GM12878 (cell line): ENCODE data around the gene FAP. TPM values are rescaled to one million over a fixed set of nuclear protein-coding genes. Genes with fewer than 3 reads are reported as not detected.

ENCODE experiments used
- ATAC-seq: fragments of 200-7000 bp; cut with Tn5 transposase; 3 replicates; pipeline ENCODE4 v1.9.1; 2020; ENCODE audit warnings: mild to moderate bottlenecking, moderate library complexity
- BruUV-seq: library from RNA; stranded (reverse); fragments of 400-500 nt; replicated peaks from 2 replicates; lab custom pipeline; 2021; lab: Mats Ljungman, UMichigan
- CTCF ChIA-PET: fragments of 300-600 bp; sonication (Branson Sonifier 250); formaldehyde crosslinking; extraction: SDS; loops from one replicate; lab custom pipeline; 2021; ENCODE audit warnings: inconsistent platforms; lab: Yijun Ruan, JAX
- POLR2A ChIA-PET: fragments of 350-600 bp; formaldehyde crosslinking; extraction: SDS; loops from one replicate; lab custom pipeline; 2021; ENCODE audit warnings: inconsistent platforms; lab: Charles Lee
- RAD21 ChIA-PET: fragments of 300-600 bp; sonication (Branson Sonifier 250); formaldehyde crosslinking; loops from one replicate; lab custom pipeline; 2023; ENCODE audit warnings: antibody characterized with exemption; ENCODE audit not compliant: unreplicated experiment; lab: Charles Lee
- SMC1A ChIA-PET: fragments of 300-600 bp; sonication (Branson Sonifier 250); formaldehyde crosslinking; loops from one replicate; lab custom pipeline; 2023; ENCODE audit not compliant: unreplicated experiment, uncharacterized antibody; lab: Charles Lee
- DNase-seq: peaks from one replicate; pipeline ENCODE4 v3.0.0-alpha.2; 2011; ENCODE audit warnings: low read depth, low spot score
- FAIRE-seq: peaks from 3 replicates; lab custom pipeline; 2011; peaks lifted over from hg19 to GRCh38; lab: Jason Lieb, UNC
- H2AFZ ChIP-seq: 2 replicates; pipeline ENCODE4 v1.6.0; 2011; ENCODE audit warnings: low read depth, low read length, control low read depth; ENCODE audit not compliant: control insufficient read depth
- H3K27ac ChIP-seq: 2 replicates; pipeline ENCODE4 v1.5.1; 2011; ENCODE audit warnings: control low read depth; ENCODE audit not compliant: control insufficient read depth, insufficient read depth
- H3K27me3 ChIP-seq, 2 experiments: replicated peaks in 1 of 2; 2 replicates each; pipeline versions ENCODE4 v1.6.0 to v1.6.1; 2011; ENCODE audit warnings: low read length in 1 of 2; ENCODE audit not compliant: control insufficient read depth in 2 of 2, insufficient read depth in 2 of 2
- H3K36me3 ChIP-seq, 2 experiments: 2 replicates each; pipeline ENCODE4 v1.5.1; 2011; ENCODE audit warnings: low read length in 1 of 2; ENCODE audit not compliant: control insufficient read depth in 2 of 2, insufficient read depth in 2 of 2
- H3K4me1 ChIP-seq: 2 replicates; pipeline ENCODE4 v1.6.1; 2011; ENCODE audit warnings: mild to moderate bottlenecking, low read length, moderate library complexity, mixed read lengths; ENCODE audit not compliant: control insufficient read depth, insufficient read depth
- H3K4me2 ChIP-seq: 2 replicates; pipeline ENCODE4 v1.6.0; 2011; ENCODE audit warnings: control low read depth; ENCODE audit not compliant: control insufficient read depth, insufficient read depth
- H3K4me3 ChIP-seq: fragments of 200-600 bp; sonication (generic); 2 replicates; pipeline ENCODE4 v1.5.1; 2016
- H3K79me2 ChIP-seq: 2 replicates; pipeline ENCODE4 v1.6.0; 2011; ENCODE audit warnings: low read length; ENCODE audit not compliant: control insufficient read depth, insufficient read depth
- H3K9ac ChIP-seq: 2 replicates; pipeline ENCODE4 v1.8.0; 2011; ENCODE audit warnings: low read length, control low read depth, mixed read lengths; ENCODE audit not compliant: control insufficient read depth, insufficient read depth
- H3K9me3 ChIP-seq: replicated peaks from 3 replicates; pipeline ENCODE4 v1.5.1; 2011; ENCODE audit warnings: mild to moderate bottlenecking, low read length; ENCODE audit not compliant: control insufficient read depth, insufficient read depth
- H4K20me1 ChIP-seq: 2 replicates; pipeline ENCODE4 v1.6.0; 2011; ENCODE audit not compliant: control insufficient read depth, insufficient read depth
- ATF2 ChIP-seq: IDR thresholded peaks from 2 replicates; pipeline ENCODE4 v1.6.1; 2012; ENCODE audit warnings: low read length, inconsistent platforms
- EED ChIP-seq: sonication (generic); IDR thresholded peaks from 2 replicates; pipeline ENCODE4 v1.6.1; 2016; ENCODE audit warnings: antibody characterized with exemption, low read depth
- EP300 ChIP-seq, 2 experiments: fragments of 150-350 bp in 1 of 2; IDR thresholded peaks; 2 replicates each; pipeline ENCODE4 v1.6.1; 2011 to 2012; ENCODE audit warnings: low read depth in 2 of 2, low read length in 2 of 2, borderline replicate concordance in 1 of 2, improper control_type of control experiment in 1 of 2, inconsistent platforms in 1 of 2; ENCODE audit not compliant: control insufficient read depth in 1 of 2
- KAT2A ChIP-seq: conservative IDR thresholded peaks from 2 replicates; pipeline ENCODE4 v1.6.1; 2011; ENCODE audit warnings: low read depth, low read length; ENCODE audit not compliant: control insufficient read depth
- NR2C1 ChIP-seq: fragments of 450-650 bp; IDR thresholded peaks from 2 replicates; pipeline ENCODE4 v1.6.1; 2017; ENCODE audit warnings: antibody characterized with exemption, mild to moderate bottlenecking, moderate library complexity
- RCOR1 ChIP-seq: conservative IDR thresholded peaks from 2 replicates; pipeline ENCODE4 v1.6.1; 2012; ENCODE audit warnings: low read depth, low read length, improper control_type of control experiment
- SIN3A ChIP-seq: IDR thresholded peaks from 2 replicates; pipeline ENCODE4 v1.6.1; 2012; ENCODE audit warnings: low read depth, low read length, improper control_type of control experiment
- TBL1XR1 ChIP-seq: IDR thresholded peaks from 2 replicates; pipeline ENCODE4 v1.6.1; 2012; ENCODE audit warnings: low read depth, low read length, improper control_type of control experiment
- USF1 ChIP-seq: IDR thresholded peaks from 2 replicates; pipeline ENCODE4 v1.6.1; 2011; ENCODE audit warnings: borderline replicate concordance, low read depth, mild to moderate bottlenecking, moderate library complexity, mixed read lengths, low read length; ENCODE audit not compliant: insufficient read depth; ENCODE audit errors: extremely low read length
- USF2 ChIP-seq: IDR thresholded peaks from 2 replicates; pipeline ENCODE4 v1.6.1; 2011; ENCODE audit warnings: low read depth, low read length, improper control_type of control experiment, borderline replicate concordance
- WGBS: methylation state at CpG from one replicate; pipeline ENCODE4 v1.1.6; 2016; ENCODE audit warnings: low lambda C conversion rate; ENCODE audit not compliant: insufficient replicate concordance, insufficient coverage; ENCODE audit errors: missing lambda C conversion rate; 5-methylcytosine and 5-hydroxymethylcytosine counted together
- in situ Hi-C: fragments of 300-500 bp; cut with MboI; formaldehyde crosslinking; loops from 9 replicates; pipeline ENCODE4 v1.14.3; 2018; ENCODE audit warnings: mixed read lengths
- intact Hi-C: fragments of 100-400 bp; cut with micrococcal nuclease; formaldehyde crosslinking; loops from one replicate; pipeline ENCODE4 v1.14.2; 2022; ENCODE audit not compliant: unreplicated experiment
- polyA plus RNA-seq, 11 experiments: library from polyadenylated mRNA; depleted of rRNA in 4 of 11; unstranded in 6 of 11; stranded (reverse) in 5 of 11; fragments of >200 nt; fragmentation: Nextera tagmentation in 4 of 11; fragmentation: Illumina TruSeq in 1 of 11; extraction: Ambion mirVana in 4 of 11; extraction: Trizol in 1 of 11; gene quantifications; 1 replicate in 1 of 11; 2 replicates in 10 of 11; pipeline versions ENCODE4 v1.2.1 to v1.2.3, GENCODE V29; 2011 to 2016; ENCODE audit warnings: inconsistent platforms in 2 of 11, missing spikeins in 2 of 11, low read depth in 1 of 11
- total RNA-seq, 4 experiments: library from RNA; depleted of rRNA in 3 of 4; stranded (reverse); fragments of >200 nt in 3 of 4; fragmentation: Illumina TruSeq in 1 of 4; extraction: Trizol in 1 of 4; gene quantifications; 2 replicates each; pipeline versions ENCODE4 v1.2.1 to v1.2.3, GENCODE V29; 2013 to 2021
- TF ChIP-seq, protein P1 (sequence below): IDR thresholded peaks from 2 replicates; pipeline ENCODE4 v1.6.1; 2012; ENCODE audit warnings: mild to moderate bottlenecking, low read depth, low read length
- TF ChIP-seq, protein P2 (sequence below): IDR thresholded peaks from 2 replicates; pipeline ENCODE4 v1.6.1; 2012; ENCODE audit warnings: low read depth, low read length, improper control_type of control experiment

FAP gene
- total and polyA plus RNA-seq, 10 of the 15 experiments (the other 5 are each of a cell fraction or from before 2014, with no cell fraction given) = 0.16 TPM; not detected in 9

DNA sequence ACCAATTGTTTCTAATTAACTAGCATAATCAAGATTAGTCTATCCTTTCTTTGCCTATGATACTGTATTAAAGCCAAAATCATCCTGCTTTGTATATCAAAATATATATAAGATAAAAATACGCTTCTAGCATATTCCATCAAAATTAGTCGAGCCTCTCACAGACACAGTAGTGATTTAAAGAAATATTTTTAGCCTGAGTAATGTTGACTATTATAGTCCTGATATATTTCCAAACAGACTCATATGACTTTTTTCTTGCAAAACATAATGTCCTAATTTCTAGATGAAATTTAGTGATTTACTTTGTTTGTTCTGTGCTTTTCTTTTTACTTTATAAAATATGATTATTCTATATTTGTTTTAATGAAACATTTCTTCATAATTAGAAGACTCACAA, 30.9 kb downstream of the FAP start:
- 0% methylated on average over 2 of the region's 2 CpGs for WGBS
- no peak for DNase-seq
- Histone ChIP-seq H3K4me1 (no peaks in the 10 kb centered on the region), H3K4me3 (no peak overlapping the region), H3K79me2 (no peaks in the 10 kb centered on the region), H3K4me2 (no peak overlapping the region), H3K27ac (no peak overlapping the region), H3K36me3 (no peaks in the 10 kb centered on the region), H2AFZ (no peak overlapping the region), H3K9ac (no peak overlapping the region), H3K9me3 (no peaks in the 10 kb centered on the region), H3K27me3 (no peaks in the 10 kb centered on the region), H4K20me1 (no peaks in the 10 kb centered on the region)
- ChIA-PET SMC1A (no interaction called here), POLR2A (no interaction called here), RAD21 (no interaction called here), CTCF (interaction anchor here (2.9 to 13.2 kb wide), 2 partner anchors 9 to 86 kb away, joined by 12 to 228 read pairs; no protein-coding TSS in a partner anchor)
- no TSS peak for BruUV-seq
- no peak for ATAC-seq
- in situ Hi-C loops (no loop called here), intact Hi-C loops (loop anchor here (10.0 kb wide), 1 partner anchor 582 kb away; no protein-coding TSS in a partner anchor)
- FAIRE-seq = no peak
- TF ChIP-seq SIN3A (no peak), ATF2 (no peak), RCOR1 (no peak), NR2C1 (no peak), USF1 (no peak), EED (no peak), TBL1XR1 (no peak), USF2 (no peak), KAT2A (no peak), EP300 (IDR thresholded peaks at IDR 0.05; ENCODE audit: borderline replicate concordance in 1 of 2, control insufficient read depth in 1 of 2, low read depth in 2 of 2, low read length in 2 of 2) (no peak)
- TF ChIP-seq, protein P1, sequence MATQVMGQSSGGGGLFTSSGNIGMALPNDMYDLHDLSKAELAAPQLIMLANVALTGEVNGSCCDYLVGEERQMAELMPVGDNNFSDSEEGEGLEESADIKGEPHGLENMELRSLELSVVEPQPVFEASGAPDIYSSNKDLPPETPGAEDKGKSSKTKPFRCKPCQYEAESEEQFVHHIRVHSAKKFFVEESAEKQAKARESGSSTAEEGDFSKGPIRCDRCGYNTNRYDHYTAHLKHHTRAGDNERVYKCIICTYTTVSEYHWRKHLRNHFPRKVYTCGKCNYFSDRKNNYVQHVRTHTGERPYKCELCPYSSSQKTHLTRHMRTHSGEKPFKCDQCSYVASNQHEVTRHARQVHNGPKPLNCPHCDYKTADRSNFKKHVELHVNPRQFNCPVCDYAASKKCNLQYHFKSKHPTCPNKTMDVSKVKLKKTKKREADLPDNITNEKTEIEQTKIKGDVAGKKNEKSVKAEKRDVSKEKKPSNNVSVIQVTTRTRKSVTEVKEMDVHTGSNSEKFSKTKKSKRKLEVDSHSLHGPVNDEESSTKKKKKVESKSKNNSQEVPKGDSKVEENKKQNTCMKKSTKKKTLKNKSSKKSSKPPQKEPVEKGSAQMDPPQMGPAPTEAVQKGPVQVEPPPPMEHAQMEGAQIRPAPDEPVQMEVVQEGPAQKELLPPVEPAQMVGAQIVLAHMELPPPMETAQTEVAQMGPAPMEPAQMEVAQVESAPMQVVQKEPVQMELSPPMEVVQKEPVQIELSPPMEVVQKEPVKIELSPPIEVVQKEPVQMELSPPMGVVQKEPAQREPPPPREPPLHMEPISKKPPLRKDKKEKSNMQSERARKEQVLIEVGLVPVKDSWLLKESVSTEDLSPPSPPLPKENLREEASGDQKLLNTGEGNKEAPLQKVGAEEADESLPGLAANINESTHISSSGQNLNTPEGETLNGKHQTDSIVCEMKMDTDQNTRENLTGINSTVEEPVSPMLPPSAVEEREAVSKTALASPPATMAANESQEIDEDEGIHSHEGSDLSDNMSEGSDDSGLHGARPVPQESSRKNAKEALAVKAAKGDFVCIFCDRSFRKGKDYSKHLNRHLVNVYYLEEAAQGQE = no peak
- TF ChIP-seq, protein P2, sequence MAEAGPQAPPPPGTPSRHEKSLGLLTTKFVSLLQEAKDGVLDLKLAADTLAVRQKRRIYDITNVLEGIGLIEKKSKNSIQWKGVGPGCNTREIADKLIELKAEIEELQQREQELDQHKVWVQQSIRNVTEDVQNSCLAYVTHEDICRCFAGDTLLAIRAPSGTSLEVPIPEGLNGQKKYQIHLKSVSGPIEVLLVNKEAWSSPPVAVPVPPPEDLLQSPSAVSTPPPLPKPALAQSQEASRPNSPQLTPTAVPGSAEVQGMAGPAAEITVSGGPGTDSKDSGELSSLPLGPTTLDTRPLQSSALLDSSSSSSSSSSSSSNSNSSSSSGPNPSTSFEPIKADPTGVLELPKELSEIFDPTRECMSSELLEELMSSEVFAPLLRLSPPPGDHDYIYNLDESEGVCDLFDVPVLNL = no peak
